A549 (cell line): ENCODE measurements around the gene ADM2. TPM values are rescaled to one million over a fixed set of nuclear protein-coding genes. Genes with fewer than 3 reads are reported as not detected.

ENCODE experiments used
- ATAC-seq, 2 experiments: fragments of 200-7000 bp in 1 of 2; fragments of >200 bp in 1 of 2; cut with Nextera tagmentation in 1 of 2; cut with Tn5 transposase in 1 of 2; 3 replicates each; pipeline versions ENCODE4 v1.8.0 to v1.9.1; 2018 to 2020; ENCODE audit warnings: mild to moderate bottlenecking in 1 of 2, moderate library complexity in 1 of 2
- CTCF ChIA-PET: fragments of 300-600 bp; sonication (Branson Sonifier 250); formaldehyde crosslinking; extraction: SDS; loops from one replicate; lab custom pipeline; 2021; ENCODE audit warnings: antibody characterized with exemption, inconsistent platforms; lab: Yijun Ruan, JAX
- POLR2A ChIA-PET: fragments of 350-600 bp; formaldehyde crosslinking; extraction: SDS; loops from one replicate; lab custom pipeline; 2021; ENCODE audit warnings: antibody characterized with exemption, inconsistent platforms; lab: Yijun Ruan, JAX
- DNase-seq, 2 experiments: peaks; one replicate each; pipeline versions ENCODE4 v3.0.0 to v3.0.0-alpha.2; 2011 to 2016; ENCODE audit warnings: low read depth in 1 of 2, low spot score in 1 of 2
- FAIRE-seq: peaks from 2 replicates; lab custom pipeline; 2011; peaks lifted over from hg19 to GRCh38; lab: Jason Lieb, UNC
- H3K27ac ChIP-seq, 2 experiments: fragments of >200 bp; sonication (Bioruptor Twin); formaldehyde crosslinking; 3 replicates each; pipeline ENCODE4 v1.5.1; 2016 to 2017
- H3K4me1 ChIP-seq: fragments of >200 bp; sonication (Bioruptor Twin); formaldehyde crosslinking; 3 replicates; pipeline ENCODE4 v1.6.1; 2016
- H3K4me2 ChIP-seq: fragments of >200 bp; sonication (Bioruptor Twin); formaldehyde crosslinking; 3 replicates; pipeline ENCODE4 v1.6.1; 2016
- H3K4me3 ChIP-seq: fragments of >200 bp; sonication (Bioruptor Twin); formaldehyde crosslinking; 3 replicates; pipeline ENCODE4 v1.5.1; 2016
- H3K9me3 ChIP-seq: fragments of >200 bp; sonication (Bioruptor Twin); formaldehyde crosslinking; 3 replicates; pipeline ENCODE4 v1.6.1; 2016
- ATOH8 ChIP-seq: fragments of 250-450 bp; sonication (Bioruptor Pico); IDR thresholded peaks from 2 replicates; pipeline ENCODE4 v1.5.0; 2020; ENCODE audit warnings: low read depth, mild to moderate bottlenecking, moderate library complexity
- BCL3 ChIP-seq: fragments of >200 bp; sonication (Bioruptor Twin); formaldehyde crosslinking; IDR thresholded peaks from 3 replicates; pipeline ENCODE4 v1.6.1; 2016
- BHLHE40 ChIP-seq: IDR thresholded peaks from 2 replicates; pipeline ENCODE4 v1.6.1; 2012; ENCODE audit warnings: low read depth, low read length, inconsistent platforms
- CBX8 ChIP-seq: fragments of 200-600 bp; sonication (generic); IDR thresholded peaks from 2 replicates; pipeline ENCODE4 v1.6.1; 2016
- CHD4 ChIP-seq: fragments of 200-600 bp; sonication (generic); IDR thresholded peaks from 2 replicates; pipeline ENCODE4 v1.6.1; 2016; ENCODE audit warnings: antibody characterized with exemption, mild to moderate bottlenecking, borderline replicate concordance
- CTCF ChIP-seq: fragments of >200 bp; sonication (Bioruptor Twin); formaldehyde crosslinking; IDR thresholded peaks from 3 replicates; pipeline ENCODE4 v1.5.1; 2016
- EHF ChIP-seq: fragments of 250-450 bp; sonication (Bioruptor Pico); IDR thresholded peaks from 2 replicates; pipeline ENCODE4 v1.5.0; 2020; ENCODE audit warnings: mild to moderate bottlenecking
- ELK1 ChIP-seq: fragments of 150-350 bp; IDR thresholded peaks from 2 replicates; pipeline ENCODE4 v1.6.1; 2014; ENCODE audit warnings: low read depth, mild to moderate bottlenecking, low read length
- EP300 ChIP-seq, 2 experiments: fragments of >200 bp; sonication (Bioruptor Twin); formaldehyde crosslinking; IDR thresholded peaks; 2 replicates in 1 of 2; 3 replicates in 1 of 2; pipeline ENCODE4 v1.6.1; 2016 to 2017
- ESRRA ChIP-seq: fragments of 150-350 bp; IDR thresholded peaks from 2 replicates; pipeline ENCODE4 v1.6.1; 2014; ENCODE audit warnings: mild to moderate bottlenecking, low read length, borderline replicate concordance
- FOSB ChIP-seq: fragments of 250-450 bp; sonication (Bioruptor Pico); IDR thresholded peaks from 2 replicates; pipeline ENCODE4 v1.5.0; 2020; ENCODE audit warnings: mild to moderate bottlenecking, moderate library complexity
- GATA3 ChIP-seq: IDR thresholded peaks from 2 replicates; pipeline ENCODE4 v1.6.1; 2012; ENCODE audit warnings: borderline replicate concordance
- HEYL ChIP-seq: fragments of 250-450 bp; sonication (Bioruptor Pico); IDR thresholded peaks from 2 replicates; pipeline ENCODE4 v1.8.0; 2021; ENCODE audit warnings: mild to moderate bottlenecking, moderate library complexity
- HOXA7 ChIP-seq: fragments of 250-450 bp; sonication (Bioruptor Pico); IDR thresholded peaks from 2 replicates; pipeline ENCODE4 v1.5.0; 2020; ENCODE audit warnings: mild to moderate bottlenecking, moderate library complexity
- MAFK ChIP-seq: fragments of 450-650 bp; IDR thresholded peaks from 2 replicates; pipeline ENCODE4 v1.6.1; 2014; ENCODE audit not compliant: partially characterized antibody
- MAX ChIP-seq: IDR thresholded peaks from 2 replicates; pipeline ENCODE4 v1.6.1; 2012
- MAZ ChIP-seq: fragments of 150-350 bp; IDR thresholded peaks from 2 replicates; pipeline ENCODE4 v1.6.1; 2014; ENCODE audit warnings: antibody characterized with exemption, low read depth, low read length, borderline replicate concordance
- MYC ChIP-seq: IDR thresholded peaks from 2 replicates; pipeline ENCODE4 v1.6.1; 2012; ENCODE audit warnings: mild to moderate bottlenecking, inconsistent platforms, low read length, improper control_type of control experiment, borderline replicate concordance
- NFE2L2 ChIP-seq: fragments of 150-350 bp; conservative IDR thresholded peaks from 2 replicates; pipeline ENCODE4 v1.6.1; 2014; ENCODE audit warnings: low read length
- PHF8 ChIP-seq: fragments of 200-600 bp; sonication (generic); IDR thresholded peaks from 2 replicates; pipeline ENCODE4 v1.6.1; 2016; ENCODE audit warnings: low read depth, mild to moderate bottlenecking, antibody characterized with exemption, moderate library complexity, borderline replicate concordance
- POLR2A ChIP-seq: IDR thresholded peaks from 2 replicates; pipeline ENCODE4 v1.6.1; 2012; ENCODE audit warnings: mild to moderate bottlenecking, low read length
- POLR2AphosphoS2 ChIP-seq: conservative IDR thresholded peaks from 2 replicates; pipeline ENCODE4 v1.6.1; 2012; ENCODE audit warnings: low read length, improper control_type of control experiment, inconsistent platforms
- RARB ChIP-seq: fragments of 250-450 bp; sonication (Bioruptor Pico); IDR thresholded peaks from 2 replicates; pipeline ENCODE4 v1.8.0; 2021; ENCODE audit warnings: mild to moderate bottlenecking, moderate library complexity
- RCOR1 ChIP-seq: fragments of 150-350 bp; IDR thresholded peaks from 2 replicates; pipeline ENCODE4 v1.6.1; 2014; ENCODE audit warnings: antibody characterized with exemption, low read length, low read depth
- RFX5 ChIP-seq: fragments of 450-650 bp; IDR thresholded peaks from 2 replicates; pipeline ENCODE4 v1.7.1; 2014; ENCODE audit warnings: antibody characterized with exemption, mild to moderate bottlenecking, moderate library complexity
- RNF2 ChIP-seq: fragments of 200-600 bp; sonication (generic); IDR thresholded peaks from 2 replicates; pipeline ENCODE4 v1.6.1; 2016; ENCODE audit warnings: low read depth, mild to moderate bottlenecking, antibody characterized with exemption, moderate library complexity, borderline replicate concordance
- SREBF2 ChIP-seq: fragments of 450-650 bp; IDR thresholded peaks from 2 replicates; pipeline ENCODE4 v1.6.1; 2014; ENCODE audit warnings: mild to moderate bottlenecking, moderate library complexity
- ZC3H11A ChIP-seq: fragments of 450-650 bp; IDR thresholded peaks from 2 replicates; pipeline ENCODE4 v1.6.1; 2014; ENCODE audit warnings: antibody characterized with exemption, mild to moderate bottlenecking
- WGBS: methylation state at CpG from one replicate; pipeline ENCODE4 v1.1.6; 2017; ENCODE audit errors: missing lambda C conversion rate; 5-methylcytosine and 5-hydroxymethylcytosine counted together
- polyA plus RNA-seq, 4 experiments: library from polyadenylated mRNA; depleted of rRNA in 3 of 4; stranded (reverse); fragments of >200 nt; fragmentation: RNase III in 1 of 4; extraction: RNeasy Plus Mini Kit Qiagen cat#74134 plus additional on column Dnase treatment in 1 of 4; gene quantifications; 2 replicates in 3 of 4; 3 replicates in 1 of 4; pipeline ENCODE4 v1.2.3, GENCODE V29; 2011 to 2017

ADM2 gene
- polyA plus RNA-seq, 2 of the 4 experiments (the other 2 are of a cell fraction): 0.50 to 1.1 TPM

- DNase-seq (no peak), FAIRE-seq (no peak), ATAC-seq (peak in 1 of 2 experiments; percentile 2; a peak in 1 of 6 replicates)
- POLR2A ChIA-PET: no interaction called here
- TF ChIP-seq BHLHE40 (no peak), ZC3H11A (no peak), RFX5 (no peak), GATA3 (no peak), FOSB (no peak), MAX (no peak), POLR2A (no peak), EP300 (IDR thresholded peaks at IDR 0.05) (no peak), CTCF (no peak), BCL3 (no peak), HEYL (CRISPR knock-in tag) (no peak), POLR2AphosphoS2 (no peak), ELK1 (no peak)
- CTCF ChIA-PET: interaction anchor here (1.6 kb wide), 1 partner anchor 57 kb away, joined by 4 read pairs; no protein-coding TSS in a partner anchor
- Histone ChIP-seq H3K4me3 (no peak overlapping the region), H3K4me2 (no peak overlapping the region), H3K4me1 (peaks cover 11% of the 10 kb centered on the region; the same call in 1 of the 3 replicates), H3K27ac (no peak overlapping the region), H3K9me3 (no peaks in the 10 kb centered on the region)
- 97% methylated on average over 9 of the region's 26 CpGs for WGBS
These were observed 40.6 kb upstream of the ADM2 start for GRCh38 chr22:50440544-50441249.

GRCh38 chr22:50441428-50441993 is 39.8 kb upstream of the ADM2 start:
- H3K9me3 ChIP-seq: no peaks in the 10 kb centered on the region
- no peak overlapping the region for H3K4me3 ChIP-seq
- H3K4me1 ChIP-seq: peaks cover 11% of the 10 kb centered on the region; the same call in 1 of the 3 replicates
- FAIRE-seq (no peak), ATAC-seq (no peak), DNase-seq (no peak)
- ChIA-PET CTCF (interaction anchor here (1.2 kb wide), 1 partner anchor 15 kb away, joined by 4 read pairs; no protein-coding TSS in a partner anchor), POLR2A (no interaction called here)
- no peak overlapping the region for H3K4me2 ChIP-seq
- no peak overlapping the region for H3K27ac ChIP-seq
- 89% methylated on average over 7 of the region's 17 CpGs for WGBS
- TF ChIP-seq MAZ (no peak), EHF (CRISPR knock-in tag) (no peak), HOXA7 (CRISPR knock-in tag) (no peak), RARB (CRISPR knock-in tag) (no peak), SREBF2 (no peak), RNF2 (no peak), MYC (no peak), ATOH8 (CRISPR knock-in tag) (no peak), MAFK (no peak), FOSB (no peak), NFE2L2 (no peak), CBX8 (no peak), BCL3 (no peak), ESRRA (no peak), RCOR1 (no peak), CHD4 (no peak), CTCF (no peak), PHF8 (no peak)
